Measurements from ENCODE around the gene BRD8.

BRD8 gene

GRCh38 chr5:138107213-138107612, 71.2 kb downstream of the BRD8 start:
- no peak for DNase-seq (ENCODE audit: low spot score)
- TF ChIP-seq CTCF (IDR thresholded peaks at IDR 0.05; ENCODE audit: borderline replicate concordance, control extremely low read depth, extremely low read depth, insufficient read depth, missing control alignments) = no peak
- in situ Hi-C loops (cut with MboI; ENCODE audit: low sequenced_read_pairs, unreplicated experiment) = no loop called here

DNA sequence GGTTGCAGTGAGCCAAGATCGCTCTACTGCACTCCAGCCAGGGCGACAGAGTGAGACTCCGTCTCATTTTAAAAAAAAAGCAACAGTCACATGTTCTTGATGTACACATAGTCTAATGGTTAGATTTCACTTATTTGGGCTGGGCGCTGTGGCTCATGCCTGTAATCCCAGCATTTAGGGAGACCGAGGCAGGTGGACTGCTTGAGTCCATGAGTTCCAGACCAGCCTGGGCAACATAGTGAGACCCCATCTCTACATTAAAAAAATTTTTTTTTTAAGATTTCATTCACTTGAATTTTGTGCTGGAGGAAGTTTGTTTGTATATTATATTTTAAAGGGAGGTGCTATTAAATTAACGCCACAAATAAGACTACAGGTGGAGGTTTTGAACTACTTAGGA, 72.7 kb downstream of the BRD8 start:
- in situ Hi-C loops (cut with MboI; ENCODE audit: low sequenced_read_pairs, unreplicated experiment) = no loop called here
- no peak for DNase-seq (ENCODE audit: low spot score)
- TF ChIP-seq CTCF (IDR thresholded peaks at IDR 0.05; ENCODE audit: borderline replicate concordance, control extremely low read depth, extremely low read depth, insufficient read depth, missing control alignments) = no peak

- in situ Hi-C loops (cut with MboI; ENCODE audit: low sequenced_read_pairs, unreplicated experiment) = no loop called here
- no peak for TF ChIP-seq CTCF (IDR thresholded peaks at IDR 0.05; ENCODE audit: borderline replicate concordance, control extremely low read depth, extremely low read depth, insufficient read depth, missing control alignments)
- no peak for DNase-seq (ENCODE audit: low spot score)
Measured at GRCh38 chr5:138103319-138103637, 75.2 kb downstream of the BRD8 start.

GRCh38 chr5:138102454-138103318, 75.7 kb downstream of the BRD8 start:
- in situ Hi-C loops (cut with MboI; ENCODE audit: low sequenced_read_pairs, unreplicated experiment) = no loop called here
- DNase-seq (ENCODE audit: low spot score) = no peak
- TF ChIP-seq CTCF (IDR thresholded peaks at IDR 0.05; ENCODE audit: borderline replicate concordance, control extremely low read depth, extremely low read depth, insufficient read depth, missing control alignments) = no peak

DNA sequence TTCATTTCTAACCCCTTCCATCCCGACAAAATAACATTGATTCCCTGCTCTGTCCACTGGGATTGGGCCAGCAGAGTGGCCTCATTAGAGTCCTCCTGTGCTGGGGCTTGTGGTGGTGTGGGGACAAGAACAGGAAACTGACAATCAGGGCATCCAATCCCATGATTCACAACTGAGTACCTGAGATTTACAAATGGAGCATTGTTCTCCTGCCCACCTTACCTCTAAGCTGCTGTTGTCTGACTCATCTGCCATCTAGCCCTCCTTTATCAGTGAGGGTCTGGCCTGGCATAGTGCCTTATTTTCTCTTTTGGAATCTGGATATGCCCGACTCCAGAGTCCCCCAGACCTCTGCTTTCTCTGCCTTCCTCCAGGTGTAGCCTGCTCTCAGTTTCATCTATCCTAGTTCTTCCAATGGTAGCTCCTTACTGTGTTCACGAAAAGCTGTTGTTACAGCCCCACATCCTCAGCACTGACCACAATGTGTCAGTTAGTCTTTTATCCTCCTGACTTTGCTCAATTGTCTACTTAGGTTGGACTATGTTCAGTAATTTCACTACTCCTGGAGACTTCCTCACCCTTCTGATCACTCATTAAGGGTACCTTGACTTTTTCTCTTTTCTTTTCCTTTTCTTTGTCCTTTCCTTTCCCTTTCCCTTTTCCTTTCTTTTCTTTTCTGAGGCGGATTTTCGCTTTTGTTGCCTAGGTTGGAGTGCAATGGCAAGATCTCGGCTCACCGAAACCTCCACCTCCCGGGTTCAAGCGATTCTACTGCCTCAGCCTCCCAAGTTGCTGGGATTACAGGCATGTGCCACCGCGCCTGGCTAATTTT, 81.2 kb downstream of the BRD8 start:
- DNase-seq (ENCODE audit: low spot score) = no peak
- in situ Hi-C loops (cut with MboI; ENCODE audit: low sequenced_read_pairs, unreplicated experiment) = no loop called here
- TF ChIP-seq CTCF (IDR thresholded peaks at IDR 0.05; ENCODE audit: borderline replicate concordance, control extremely low read depth, extremely low read depth, insufficient read depth, missing control alignments) = no peak

GRCh38 chr5:138096363-138096762, 82.1 kb downstream of the BRD8 start:
- no peak for TF ChIP-seq CTCF (IDR thresholded peaks at IDR 0.05; ENCODE audit: borderline replicate concordance, control extremely low read depth, extremely low read depth, insufficient read depth, missing control alignments)
- DNase-seq (ENCODE audit: low spot score) = no peak
- in situ Hi-C loops (cut with MboI; ENCODE audit: low sequenced_read_pairs, unreplicated experiment) = no loop called here
